Stimulated activated CD8-positive, alpha-beta memory T cell treated with anti-CD3 and anti-CD28 coated beads, Interleukin-4, amount 100 ng/mL, for 4 hours (primary cell): ENCODE measurements around the gene MECP2.

Experiments
- DNase-seq, 2 donors: peaks; one replicate each; pipeline ENCODE4 v3.0.0-alpha.2; 2020; ENCODE audit warnings: low read depth in 2 of 2, low spot score in 1 of 2

Gene MECP2

GRCh38 chrX:154038656-154039055 lies 58.9 kb downstream of the MECP2 start:
- DNase-seq = no peak

- DNase-seq = no peak
Observed at GRCh38 chrX:154037754-154038153, 59.8 kb downstream of the MECP2 start.

- no peak for DNase-seq
Observed at GRCh38 chrX:154036513-154036912, 61.0 kb downstream of the MECP2 start.

- DNase-seq = no peak
Observed at GRCh38 chrX:154033848-154034247, 63.7 kb downstream of the MECP2 start.

- DNase-seq = no peak
Observed at GRCh38 chrX:154032653-154033052, 64.9 kb downstream of the MECP2 start.

GRCh38 chrX:154032160-154032559 lies 65.4 kb downstream of the MECP2 start:
- DNase-seq = no peak

- no peak for DNase-seq
Observed at GRCh38 chrX:154030715-154031305, 66.7 kb downstream of the MECP2 start.

GRCh38 chrX:154030266-154030665 lies 67.3 kb downstream of the MECP2 start:
- DNase-seq = no peak

- DNase-seq = no peak
Observed at GRCh38 chrX:154029439-154029838, 68.1 kb downstream of the MECP2 start.

- no peak for DNase-seq
Observed at GRCh38 chrX:154028502-154029184, 68.9 kb downstream of the MECP2 start.

GRCh38 chrX:154027986-154028385 lies 69.5 kb downstream of the MECP2 start:
- no peak for DNase-seq

GRCh38 chrX:154027022-154027402 lies 70.5 kb downstream of the MECP2 start:
- no peak for DNase-seq

- DNase-seq = no peak
Observed at GRCh38 chrX:154026136-154027021, 71.1 kb downstream of the MECP2 start.

- no peak for DNase-seq
Observed at GRCh38 chrX:154025230-154025629, 72.3 kb downstream of the MECP2 start.

GRCh38 chrX:154024271-154024670 lies 73.2 kb downstream of the MECP2 start:
- DNase-seq = no peak

GRCh38 chrX:154023276-154024000 lies 74.1 kb downstream of the MECP2 start:
- no peak for DNase-seq

GRCh38 chrX:154022108-154022507 lies 75.4 kb downstream of the MECP2 start:
- no peak for DNase-seq

GRCh38 chrX:154021131-154021611 lies 76.3 kb downstream of the MECP2 start:
- no peak for DNase-seq

GRCh38 chrX:154020536-154021115 lies 76.9 kb downstream of the MECP2 start:
- DNase-seq = no peak

GRCh38 chrX:154019633-154020528 lies 77.6 kb downstream of the MECP2 start, which contains the start of gene IRAK1:
Gene IRAK1 (minus strand): TSS chrX:154019902. CDS start chrX:154019812, 90 bp downstream.
- DNase-seq = peak in 1 of 2 donors; percentile 25
